Fibroblast of mammary gland (primary cell): ENCODE data around the gene CA10.

Experiments used
- DNase-seq: peaks from one replicate; pipeline ENCODE4 v3.0.0-alpha.2; 2010; ENCODE audit warnings: low read depth
- H3K4me3 ChIP-seq: 2 replicates; pipeline ENCODE4 v1.5.1; 2011; ENCODE audit warnings: low read depth, mild to moderate bottlenecking, low read length, moderate library complexity; ENCODE audit not compliant: control insufficient read depth
- CTCF ChIP-seq: conservative IDR thresholded peaks from 2 replicates; pipeline ENCODE4 v1.5.1; 2011; ENCODE audit warnings: low read depth, low read length, inconsistent platforms; ENCODE audit not compliant: control insufficient read depth, insufficient read depth

The CA10 gene

GRCh38 chr17:51815097-51815496 lies 343.4 kb downstream of the CA10 start:
- no peak for TF ChIP-seq CTCF
- H3K4me3 ChIP-seq = no peak overlapping the region
- no peak for DNase-seq

- no peak for TF ChIP-seq CTCF
- no peak overlapping the region for H3K4me3 ChIP-seq
- DNase-seq = no peak
Observed at GRCh38 chr17:51814521-51814920, 344.0 kb downstream of the CA10 start.

- DNase-seq = no peak
- TF ChIP-seq CTCF = no peak
- H3K4me3 ChIP-seq = no peak overlapping the region
Observed at GRCh38 chr17:51813784-51814174, 344.7 kb downstream of the CA10 start.

GRCh38 chr17:51813140-51813783 lies 345.3 kb downstream of the CA10 start:
- TF ChIP-seq CTCF = no peak
- H3K4me3 ChIP-seq = no peak overlapping the region
- no peak for DNase-seq

GRCh38 chr17:51807460-51807859 lies 351.1 kb downstream of the CA10 start:
- no peak overlapping the region for H3K4me3 ChIP-seq
- no peak for TF ChIP-seq CTCF
- DNase-seq = no peak

- DNase-seq = no peak
- no peak overlapping the region for H3K4me3 ChIP-seq
- no peak for TF ChIP-seq CTCF
Observed at GRCh38 chr17:51805765-51806164, 352.7 kb downstream of the CA10 start.

GRCh38 chr17:51805185-51805584 lies 353.3 kb downstream of the CA10 start:
- TF ChIP-seq CTCF = no peak
- no peak for DNase-seq
- H3K4me3 ChIP-seq = no peak overlapping the region
